AG04450 (cell line): ENCODE measurements around the gene OR10AD1. TPM values are rescaled to one million over a fixed set of nuclear protein-coding genes. Genes with fewer than 3 reads are reported as not detected.

Experiments used
- CTCF ChIA-PET: fragments of 300-600, 350-600 bp; formaldehyde crosslinking; extraction: SDS; loops from one replicate; lab custom pipeline; 2022; ENCODE audit warnings: antibody characterized with exemption, inconsistent platforms; lab: Charles Lee
- POLR2A ChIA-PET: fragments of 350-600 bp; formaldehyde crosslinking; extraction: SDS; loops from one replicate; lab custom pipeline; 2021; ENCODE audit warnings: antibody characterized with exemption, inconsistent platforms; lab: Yijun Ruan, JAX
- DNase-seq: peaks from one replicate; pipeline ENCODE4 v3.0.0-alpha.2; 2011; ENCODE audit warnings: low read depth, low spot score
- H3K27ac ChIP-seq: one replicate; pipeline ENCODE4 v1.5.1; 2012; ENCODE audit warnings: low read depth, low read length, control low read depth
- H3K27me3 ChIP-seq: one replicate; pipeline ENCODE4 v1.6.0; 2012; ENCODE audit warnings: low read length; ENCODE audit not compliant: control insufficient read depth, insufficient read depth
- H3K4me3 ChIP-seq: 2 replicates; pipeline ENCODE4 v1.5.1; 2011; ENCODE audit warnings: mild to moderate bottlenecking, low read depth, low read length, control low read depth
- H3K9me3 ChIP-seq: 2 replicates; pipeline ENCODE4 v1.5.1; 2012; ENCODE audit warnings: low read length; ENCODE audit not compliant: control insufficient read depth, insufficient read depth
- CTCF ChIP-seq: IDR thresholded peaks from 2 replicates; pipeline ENCODE4 v1.5.1; 2011; ENCODE audit warnings: low read depth, low read length, control low read depth, inconsistent platforms
- polyA plus RNA-seq: library from polyadenylated mRNA; depleted of rRNA; stranded (reverse); fragments of >200 nt; gene quantifications from 2 replicates; pipeline ENCODE4 v1.2.3, GENCODE V29; 2011

OR10AD1 gene
- polyA plus RNA-seq, 1 experiment: not detected

GRCh38 chr12:48164451-48164850 is 38.6 kb downstream of the OR10AD1 start:
- TF ChIP-seq CTCF: no peak
- POLR2A ChIA-PET: no interaction called here
- DNase-seq: no peak
- Histone ChIP-seq H3K9me3 (no peaks in the 10 kb centered on the region), H3K27me3 (no peaks in the 10 kb centered on the region), H3K4me3 (no peak overlapping the region), H3K27ac (no peak overlapping the region)
- CTCF ChIA-PET: interaction anchor here (0.6 to 4.1 kb wide), 20 partner anchors 10 to 455 kb away, joined by 3 to 24 read pairs (median 4); no protein-coding TSS in a partner anchor

GRCh38 chr12:48163150-48163747 is 39.8 kb downstream of the OR10AD1 start:
- ChIA-PET CTCF (interaction anchor here (0.6 to 4.1 kb wide), 8 partner anchors 65 to 216 kb away, joined by 3 to 24 read pairs (median 4); partner anchors contain the start of gene TMEM106C), POLR2A (no interaction called here)
- Histone ChIP-seq H3K4me3 (no peak overlapping the region), H3K27ac (no peak overlapping the region), H3K9me3 (no peaks in the 10 kb centered on the region), H3K27me3 (no peaks in the 10 kb centered on the region)
- no peak for TF ChIP-seq CTCF
- no peak for DNase-seq

GRCh38 chr12:48160807-48161206 is 42.3 kb downstream of the OR10AD1 start:
- ChIA-PET CTCF (interaction anchor here (1.4 kb wide), 1 partner anchor 29 kb away, joined by 4 read pairs; no protein-coding TSS in a partner anchor), POLR2A (no interaction called here)
- TF ChIP-seq CTCF: no peak

GRCh38 chr12:48160046-48160445 is 43.0 kb downstream of the OR10AD1 start:
- no peaks in the 10 kb centered on the region for H3K9me3 ChIP-seq
- CTCF ChIA-PET: interaction anchor here (1.4 kb wide), 1 partner anchor 29 kb away, joined by 4 read pairs; no protein-coding TSS in a partner anchor
- H3K27ac ChIP-seq: no peak overlapping the region
- H3K4me3 ChIP-seq: no peak overlapping the region
- no peak for DNase-seq
- POLR2A ChIA-PET: no interaction called here
- H3K27me3 ChIP-seq: no peaks in the 10 kb centered on the region
- no peak for TF ChIP-seq CTCF

More at GRCh38 chr12:48160807-48161206, 42.3 kb downstream of the OR10AD1 start:
- Histone ChIP-seq H3K27ac (no peak overlapping the region), H3K9me3 (no peaks in the 10 kb centered on the region), H3K27me3 (no peaks in the 10 kb centered on the region), H3K4me3 (no peak overlapping the region)
- DNase-seq: no peak

GRCh38 chr12:48157889-48158370 is 45.2 kb downstream of the OR10AD1 start:
- TF ChIP-seq CTCF: no peak
- Histone ChIP-seq H3K27ac (no peak overlapping the region), H3K4me3 (peak overlapping the region; percentile 99), H3K9me3 (no peaks in the 10 kb centered on the region), H3K27me3 (no peaks in the 10 kb centered on the region)
- CTCF ChIA-PET: interaction anchor here (0.5 to 2.4 kb wide), 14 partner anchors 8 to 460 kb away, joined by 3 to 11 read pairs (median 4); partner anchors contain the start of gene CCDC184
- POLR2A ChIA-PET: interaction anchor here (0.6 to 1.9 kb wide), 2 partner anchors 9 to 52 kb away, joined by 7 to 8 read pairs; partner anchors contain the start of gene SENP1
- no peak for DNase-seq
